Aorta (tissue), 5 donors: ENCODE data around the gene BGN. TPM values are rescaled to one million over a fixed set of nuclear protein-coding genes. Genes with fewer than 3 reads are reported as not detected.
A peak's percentile ranks its signal among the peaks of the same experiment; 100 is the strongest.

Source experiments
- ATAC-seq: fragments of 200-7000 bp; cut with Tn5 transposase; one replicate; pipeline ENCODE4 v1.9.1; 2022; ENCODE audit warnings: moderate library complexity; ENCODE audit not compliant: low FRiP score
- DNase-seq, 2 donors: peaks; one replicate each; pipeline ENCODE4 v3.0.0-alpha.2; 2020
- H3K27ac ChIP-seq, 2 donors: one replicate each; pipeline ENCODE4 v1.5.1; 2013; ENCODE audit warnings: low read length in 2 of 2, mild to moderate bottlenecking in 2 of 2, moderate library complexity in 2 of 2, control low read depth in 1 of 2, inconsistent platforms in 1 of 2, low read depth in 1 of 2
- H3K27me3 ChIP-seq, 2 donors: one replicate each; pipeline ENCODE4 v1.6.1; 2013; ENCODE audit warnings: control low read depth in 1 of 2, low read length in 1 of 2, mild to moderate bottlenecking in 1 of 2, moderate library complexity in 1 of 2; ENCODE audit not compliant: insufficient read depth in 2 of 2, control insufficient read depth in 1 of 2
- H3K36me3 ChIP-seq, 2 donors: one replicate each; pipeline ENCODE4 v1.6.1; 2013; ENCODE audit warnings: control low read depth in 1 of 2, low read length in 1 of 2, mild to moderate bottlenecking in 1 of 2; ENCODE audit not compliant: insufficient read depth in 2 of 2, control insufficient read depth in 1 of 2
- H3K4me1 ChIP-seq, 2 donors: one replicate each; pipeline ENCODE4 v1.6.1; 2013; ENCODE audit warnings: low read length in 2 of 2, control low read depth in 1 of 2, mild to moderate bottlenecking in 1 of 2, moderate library complexity in 1 of 2; ENCODE audit not compliant: insufficient read depth in 2 of 2, control insufficient read depth in 1 of 2
- H3K4me3 ChIP-seq, 2 donors: one replicate each; pipeline ENCODE4 v1.5.1; 2013; ENCODE audit warnings: low read length in 2 of 2, control low read depth in 1 of 2, mild to moderate bottlenecking in 1 of 2
- H3K9me3 ChIP-seq: one replicate; pipeline ENCODE4 v1.6.1; 2013; ENCODE audit warnings: mild to moderate bottlenecking, low read length; ENCODE audit not compliant: control insufficient read depth
- WGBS, 2 donors: extraction: QIAGEN DNeasy Blood & Tissue Kit; methylation state at CpG; one replicate each; pipeline ENCODE4 v1.1.7; 2013; 5-methylcytosine and 5-hydroxymethylcytosine counted together
- intact Hi-C, 2 donors: fragments of 100-400 bp; cut with DNase I; formaldehyde crosslinking; loops; one replicate each; pipeline versions ENCODE4 v1.14.2 to v1.15.0; 2022
- polyA plus RNA-seq, 2 donors: library from polyadenylated mRNA; stranded (reverse); fragments of 200-250 nt; gene quantifications; one replicate each; pipeline ENCODE4 v1.2.3, GENCODE V29; 2013
- total RNA-seq, 2 donors: library from RNA; stranded (reverse); fragmentation: NEBNext Ultra II Directional; extraction: Animal tissue kit (Norgen Biotek cat#: 25700); gene quantifications; one replicate each; pipeline ENCODE4 v1.2.1, GENCODE V29; 2021
- donor health status: healthy with polysubstance abuse.
- donor health status: Bipolar disorder and iron deficiency.
- donor health status: DM: no; HTN: no; CAD: no.
- donor health status: DM: no; HTN: no; CAD: no.
- donor health status: DM: yes; HTN: yes; CAD: no.

Gene BGN
- total and polyA plus RNA-seq, 4 donors = 1,177 to 3,171 (median 1,801) TPM

DNA sequence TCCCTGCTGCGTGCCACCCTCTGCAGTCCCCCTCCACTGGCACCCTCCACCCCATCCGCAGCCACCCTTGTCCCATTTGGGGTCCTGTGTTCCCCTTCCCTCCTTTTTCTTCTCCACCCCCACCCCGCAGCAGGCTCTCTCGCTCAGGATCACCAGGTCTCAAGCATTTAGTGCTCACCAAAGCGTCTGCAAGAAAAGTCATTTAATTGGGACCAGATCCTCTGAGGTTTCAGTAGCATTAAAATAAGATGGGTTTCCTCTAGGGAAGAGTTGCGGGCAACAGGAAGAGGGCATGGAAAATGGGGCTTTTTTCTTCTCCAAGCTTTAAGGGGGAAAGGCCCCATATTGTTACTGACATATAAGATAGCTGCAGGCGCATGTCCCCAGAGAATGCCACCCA, 19.5 kb upstream of the BGN start:
- Histone ChIP-seq H3K27ac (peak overlapping the region in 1 of 2 donors; percentile 89), H3K4me3 (no peak overlapping the region), H3K36me3 (no peaks in the 10 kb centered on the region), H3K4me1 (no peaks in the 10 kb centered on the region), H3K9me3 (no peaks in the 10 kb centered on the region), H3K27me3 (no peaks in the 10 kb centered on the region)
- ATAC-seq (no peak), DNase-seq (no peak)
- intact Hi-C loops = no loop called here
- 28 to 60% methylated on average over 7 of the region's 7 CpGs for WGBS, 2 donors

DNA sequence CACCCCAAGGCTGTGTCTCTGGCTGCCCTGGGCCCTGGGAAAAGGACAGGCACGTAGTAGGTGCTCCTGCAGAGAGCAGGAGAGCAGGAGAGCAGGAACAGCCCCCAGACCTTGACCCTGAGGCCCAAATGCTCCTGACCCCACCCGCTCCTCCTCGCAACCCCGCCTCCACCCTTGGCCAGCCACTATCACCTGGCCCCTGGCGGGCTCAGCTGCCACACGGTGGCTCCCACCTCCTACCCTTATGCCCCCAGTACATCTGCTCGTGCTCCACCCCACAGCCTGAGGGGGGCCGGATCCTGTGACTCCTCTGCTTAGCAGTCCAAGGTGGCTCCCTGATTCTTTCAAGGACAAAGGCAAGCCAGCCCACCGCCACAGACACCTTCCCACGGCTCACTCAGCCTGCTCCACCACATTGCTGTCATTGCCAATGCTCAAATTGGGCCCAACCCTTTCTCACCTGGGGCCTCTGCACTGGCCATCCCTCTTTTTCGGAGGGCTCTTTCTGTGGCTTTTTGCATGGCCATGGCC, 19.0 kb upstream of the BGN start:
- H3K27me3 ChIP-seq = no peaks in the 10 kb centered on the region
- no peak overlapping the region for H3K4me3 ChIP-seq
- H3K27ac ChIP-seq = peak overlapping the region in 1 of 2 donors; percentile 89
- no peaks in the 10 kb centered on the region for H3K9me3 ChIP-seq
- 64 to 72% methylated on average over 11 of the region's 11 CpGs for WGBS, 2 donors
- no peak for ATAC-seq
- intact Hi-C loops = no loop called here
- H3K36me3 ChIP-seq = no peaks in the 10 kb centered on the region
- H3K4me1 ChIP-seq = no peaks in the 10 kb centered on the region
- no peak for DNase-seq

DNA sequence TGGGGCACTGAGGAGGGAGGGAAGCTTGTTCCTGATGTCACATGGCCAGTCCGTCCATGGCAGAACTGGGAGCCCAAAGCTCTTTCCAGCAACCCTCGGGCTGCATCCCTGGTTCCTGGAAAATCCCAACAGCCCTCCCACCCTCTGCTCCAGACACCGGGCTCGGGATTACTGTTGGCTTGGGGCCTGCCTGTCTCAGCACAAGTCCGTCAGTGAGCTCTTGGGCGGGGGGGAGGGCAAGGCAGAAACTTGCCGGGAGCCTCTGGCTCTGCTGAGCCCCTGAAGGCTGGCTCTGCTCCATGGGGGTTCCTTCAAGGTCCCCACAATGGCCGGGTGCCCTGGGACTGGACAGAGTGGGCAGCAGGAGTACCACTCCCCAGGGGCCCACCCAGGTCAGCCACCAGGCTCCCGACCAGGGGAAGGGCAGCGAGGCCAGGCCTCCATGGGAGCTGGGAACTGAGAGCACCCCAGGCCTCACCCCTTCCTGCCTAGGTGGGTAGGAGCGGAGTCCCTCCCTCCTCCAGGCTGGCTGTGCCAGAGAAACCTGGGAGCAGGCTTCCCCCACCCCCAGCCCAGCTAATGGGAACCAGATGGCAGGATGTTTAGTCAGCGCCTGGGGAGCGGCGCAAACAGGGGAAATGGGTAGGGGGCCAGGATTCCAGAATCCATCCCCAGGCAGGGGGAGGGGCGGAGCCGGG, 18.0 kb upstream of the BGN start:
- H3K36me3 ChIP-seq = no peaks in the 10 kb centered on the region
- H3K27me3 ChIP-seq = no peaks in the 10 kb centered on the region
- no peaks in the 10 kb centered on the region for H3K4me1 ChIP-seq
- H3K9me3 ChIP-seq = no peaks in the 10 kb centered on the region
- peak; percentile 44 for ATAC-seq
- WGBS, 2 donors = 10 to 33% methylated on average over 16 of the region's 16 CpGs
- intact Hi-C loops = no loop called here
- H3K27ac ChIP-seq = peak overlapping the region in 1 of 2 donors; percentile 91
- peak; percentile 87 to 90 for DNase-seq
- no peak overlapping the region for H3K4me3 ChIP-seq

DNA sequence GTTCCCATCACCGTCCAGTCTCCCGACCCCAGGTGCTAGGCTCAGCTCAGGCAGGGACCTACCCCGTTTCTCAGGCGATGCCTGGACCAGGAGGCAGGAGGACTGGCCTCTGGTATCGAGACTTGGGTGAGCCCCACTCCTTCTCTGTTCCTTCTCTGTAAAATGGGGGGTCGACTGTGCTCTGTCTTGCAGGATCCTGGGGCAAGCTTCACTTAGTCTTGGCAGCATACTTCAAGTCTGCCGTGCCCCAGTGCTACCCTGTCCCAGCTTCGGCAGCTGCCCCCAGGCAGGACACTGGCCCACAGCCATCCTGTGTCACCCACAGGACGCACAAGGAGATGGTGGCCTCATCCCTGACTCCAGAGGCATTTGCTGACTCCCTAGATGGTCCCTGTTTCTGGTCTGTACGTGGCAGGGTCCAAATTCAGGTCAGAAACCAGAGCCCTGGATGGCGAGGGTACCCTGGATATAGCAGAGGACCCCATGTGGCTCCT, 17.4 kb upstream of the BGN start:
- no peak for ATAC-seq

DNA sequence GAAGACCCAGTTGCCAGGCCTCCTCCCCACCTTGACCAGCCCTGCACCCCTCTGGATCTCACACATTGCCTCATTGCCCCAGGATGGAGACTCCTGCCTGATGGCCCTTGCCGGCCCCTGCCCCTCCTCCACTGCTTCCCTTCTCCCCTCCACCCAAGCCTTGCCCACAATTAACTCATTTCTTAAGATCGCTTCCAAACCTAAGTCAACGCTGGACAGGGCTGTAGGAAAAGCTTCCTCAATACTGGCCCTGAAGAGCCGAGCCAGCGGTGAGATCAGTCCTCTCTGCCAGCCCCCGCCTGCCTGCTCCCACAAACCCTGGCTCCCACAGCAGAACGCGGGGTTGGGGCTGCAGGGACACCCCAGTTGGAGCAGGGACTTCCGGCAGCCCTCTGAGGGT, 16.9 kb upstream of the BGN start:
- ATAC-seq (peak; percentile 45), DNase-seq (no peak)
- intact Hi-C loops = no loop called here
- Histone ChIP-seq H3K4me3 (no peak overlapping the region), H3K36me3 (no peaks in the 10 kb centered on the region), H3K9me3 (no peaks in the 10 kb centered on the region), H3K27me3 (no peaks in the 10 kb centered on the region), H3K27ac (peak overlapping the region in 1 of 2 donors; percentile 91), H3K4me1 (no peaks in the 10 kb centered on the region)
- WGBS, 2 donors = 8 to 51% methylated on average over 9 of the region's 9 CpGs

More for the DNA sequence above, 17.4 kb upstream of the BGN start:
- intact Hi-C loops = no loop called here
- Histone ChIP-seq H3K4me3 (no peak overlapping the region), H3K4me1 (no peaks in the 10 kb centered on the region), H3K27ac (peak overlapping the region in 1 of 2 donors; percentile 91), H3K36me3 (no peaks in the 10 kb centered on the region), H3K9me3 (no peaks in the 10 kb centered on the region), H3K27me3 (no peaks in the 10 kb centered on the region)
- DNase-seq = no peak
- WGBS, 2 donors = 11 to 46% methylated on average over 11 of the region's 11 CpGs

DNA sequence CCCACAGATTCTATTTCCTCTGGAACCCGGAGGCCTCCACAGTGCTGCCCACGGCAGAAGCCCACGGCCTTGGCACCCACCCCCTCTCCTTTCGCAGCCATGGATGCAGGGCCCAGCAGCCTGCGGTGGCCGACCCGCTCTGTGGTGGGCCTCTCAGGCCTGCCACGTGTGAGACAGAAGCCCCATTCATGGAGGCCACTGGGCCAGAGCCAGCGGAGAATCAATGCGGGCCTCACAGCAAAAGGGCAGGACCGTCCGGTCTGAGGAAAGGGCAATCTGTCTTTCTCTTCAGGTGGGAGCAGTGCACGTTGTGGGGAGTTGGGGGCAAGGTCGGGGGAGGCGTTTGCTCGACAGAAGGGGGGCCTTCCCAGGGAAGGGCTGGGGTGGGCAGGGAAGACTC, 16.0 kb upstream of the BGN start:
- Histone ChIP-seq H3K36me3 (no peaks in the 10 kb centered on the region), H3K4me3 (no peak overlapping the region), H3K9me3 (no peaks in the 10 kb centered on the region), H3K27me3 (no peaks in the 10 kb centered on the region), H3K27ac (no peak overlapping the region), H3K4me1 (no peaks in the 10 kb centered on the region)
- ATAC-seq (no peak), DNase-seq (no peak)
- WGBS, 2 donors = 75 to 85% methylated on average over 16 of the region's 16 CpGs
- intact Hi-C loops = no loop called here

DNA sequence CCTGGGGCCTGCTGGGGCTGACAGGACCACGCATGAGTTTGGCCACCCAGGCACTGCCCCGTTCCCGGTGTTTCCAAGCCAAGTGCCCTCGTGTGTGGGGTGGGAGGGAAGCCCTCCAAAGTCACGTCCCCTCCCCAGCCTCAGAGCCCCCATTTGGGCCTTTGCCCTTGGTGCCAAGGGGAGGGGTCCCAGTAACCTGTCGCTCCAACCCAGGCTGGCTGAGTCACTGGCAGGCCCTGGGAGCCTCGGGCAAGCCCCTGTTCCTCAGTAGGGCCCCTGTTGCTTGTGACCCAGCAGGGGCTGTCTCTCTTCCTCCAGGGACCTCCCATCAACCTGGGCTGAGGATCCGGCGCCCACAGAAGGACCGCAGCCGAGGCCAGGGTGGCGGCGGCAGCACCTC, 13.7 kb upstream of the BGN start:
- Histone ChIP-seq H3K27ac (no peak overlapping the region), H3K4me1 (no peaks in the 10 kb centered on the region)

DNA sequence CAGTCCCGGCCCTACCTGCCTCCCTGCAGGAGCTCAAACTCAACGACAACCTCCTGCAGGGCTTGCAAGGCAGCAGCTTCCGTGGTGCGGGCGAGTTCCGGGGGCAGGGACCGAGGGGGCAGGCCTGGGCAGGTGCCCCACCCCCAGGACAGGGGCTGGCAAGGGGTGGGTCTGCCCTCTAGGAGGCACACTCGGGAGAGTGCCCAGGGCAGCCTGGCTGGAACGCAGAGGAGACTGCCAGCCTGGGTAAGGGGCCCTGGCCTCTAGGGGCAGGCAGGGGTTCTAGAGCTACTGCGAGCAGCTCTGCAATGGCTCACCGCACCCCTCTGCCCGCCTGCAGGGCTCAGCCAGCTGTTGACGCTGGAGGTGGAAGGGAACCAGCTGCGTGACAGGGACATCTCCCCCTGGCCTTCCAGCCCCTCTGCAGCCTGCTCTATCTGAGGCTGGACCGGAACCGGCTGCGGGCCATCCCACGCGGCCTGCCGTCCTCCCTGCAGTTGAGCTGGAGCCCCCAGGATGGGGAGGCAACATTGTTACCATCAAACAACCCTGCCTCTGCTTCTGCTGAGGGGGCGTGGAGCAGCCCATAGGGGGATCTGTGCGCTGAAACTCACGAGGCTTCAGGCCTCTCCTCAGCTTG, 12.3 kb upstream of the BGN start:
- Histone ChIP-seq H3K4me1 (no peaks in the 10 kb centered on the region), H3K4me3 (no peak overlapping the region), H3K9me3 (no peaks in the 10 kb centered on the region), H3K36me3 (no peaks in the 10 kb centered on the region), H3K27me3 (no peaks in the 10 kb centered on the region), H3K27ac (peak overlapping the region in 1 of 2 donors; percentile 17)
- no peak for DNase-seq
- intact Hi-C loops = no loop called here
- ATAC-seq = no peak
- WGBS, 2 donors = 47 to 62% methylated on average over 23 of the region's 23 CpGs

More for the DNA sequence above, 13.7 kb upstream of the BGN start:
- WGBS, 2 donors = 82 to 85% methylated on average over 13 of the region's 13 CpGs
- ATAC-seq = no peak
- H3K9me3 ChIP-seq = no peaks in the 10 kb centered on the region
- no peak for DNase-seq
- no peak overlapping the region for H3K4me3 ChIP-seq
- no peaks in the 10 kb centered on the region for H3K36me3 ChIP-seq
- H3K27me3 ChIP-seq = no peaks in the 10 kb centered on the region
- intact Hi-C loops = no loop called here
